Stimulated activated CD4-positive, alpha-beta T cell treated with anti-CD3 and anti-CD28 coated beads, Interleukin-4, amount 100 ng/mL, for 1 hour (primary cell): Measurements from ENCODE around the gene SLC9A7.
A peak's percentile ranks its signal among the peaks of the same experiment; 100 is the strongest.
"Not testable (repeated sequence)": the region's sequence is repeated elsewhere in the genome, so short reads cannot be mapped to it uniquely, and the experiment has no call there.

ENCODE experiments used
- DNase-seq: peaks from one replicate; pipeline ENCODE4 v3.0.0-alpha.2; 2020

SLC9A7 gene

GRCh38 chrX:46758956-46759644 lies at the start of gene SLC9A7:
Gene SLC9A7, minus strand, starts transcription at chrX:46759118. Its CDS starts 89 bp downstream, at chrX:46759029.
- peak; percentile 81 for DNase-seq

GRCh38 chrX:46805270-46805669 lies 46.4 kb upstream of the SLC9A7 start:
- no peak for DNase-seq

GRCh38 chrX:46803140-46803539 lies 44.2 kb upstream of the SLC9A7 start:
- no peak for DNase-seq

- peak; percentile 76 for DNase-seq
These were observed 37.8 kb upstream of the SLC9A7 start for GRCh38 chrX:46796574-46797191.

- no peak for DNase-seq
These were observed 34.6 kb upstream of the SLC9A7 start for GRCh38 chrX:46793386-46794143.

GRCh38 chrX:46792810-46793188 lies 33.9 kb upstream of the SLC9A7 start:
- no peak for DNase-seq

- DNase-seq: peak; percentile 5
These were observed 33.2 kb upstream of the SLC9A7 start for GRCh38 chrX:46791927-46792809.

- DNase-seq: no peak
These were observed 30.0 kb upstream of the SLC9A7 start for GRCh38 chrX:46788902-46789301.

GRCh38 chrX:46784437-46784836 lies 25.5 kb upstream of the SLC9A7 start:
- not testable (repeated sequence) for DNase-seq

GRCh38 chrX:46782034-46782433 lies 23.1 kb upstream of the SLC9A7 start:
- DNase-seq: no peak

GRCh38 chrX:46777971-46778810 lies 19.3 kb upstream of the SLC9A7 start:
- no peak for DNase-seq

GRCh38 chrX:46770817-46771163 lies 11.9 kb upstream of the SLC9A7 start:
- DNase-seq: no peak

GRCh38 chrX:46770000-46770816 lies 11.3 kb upstream of the SLC9A7 start:
- no peak for DNase-seq

GRCh38 chrX:46762963-46763362 lies 4.0 kb upstream of the SLC9A7 start:
- no peak for DNase-seq

GRCh38 chrX:46759645-46759974 lies 692 bp upstream of the SLC9A7 start:
- no peak for DNase-seq

GRCh38 chrX:46758163-46758955 lies 559 bp downstream of the SLC9A7 start:
- DNase-seq: peak; percentile 26

GRCh38 chrX:46757593-46757992 lies 1.3 kb downstream of the SLC9A7 start:
- DNase-seq: no peak

GRCh38 chrX:46757052-46757451 lies 1.9 kb downstream of the SLC9A7 start:
- no peak for DNase-seq

- no peak for DNase-seq
These were observed 3.2 kb downstream of the SLC9A7 start for GRCh38 chrX:46755671-46756070.

- no peak for DNase-seq
These were observed 4.3 kb downstream of the SLC9A7 start for GRCh38 chrX:46754586-46755061.
